HTR-8/SVneo (cell line): Measurements from ENCODE around the gene NNAT.
A peak's percentile ranks its signal among the peaks of the same experiment; 100 is the strongest.

ENCODE experiments used
- DNase-seq: peaks from one replicate; pipeline ENCODE4 v3.0.0; 2011; ENCODE audit warnings: low spot score, mixed read lengths; ENCODE audit not compliant: insufficient read length
- FAIRE-seq: peaks from 2 replicates; lab custom pipeline; 2011; peaks lifted over from hg19 to GRCh38; lab: Jason Lieb, UNC

The NNAT gene

DNA sequence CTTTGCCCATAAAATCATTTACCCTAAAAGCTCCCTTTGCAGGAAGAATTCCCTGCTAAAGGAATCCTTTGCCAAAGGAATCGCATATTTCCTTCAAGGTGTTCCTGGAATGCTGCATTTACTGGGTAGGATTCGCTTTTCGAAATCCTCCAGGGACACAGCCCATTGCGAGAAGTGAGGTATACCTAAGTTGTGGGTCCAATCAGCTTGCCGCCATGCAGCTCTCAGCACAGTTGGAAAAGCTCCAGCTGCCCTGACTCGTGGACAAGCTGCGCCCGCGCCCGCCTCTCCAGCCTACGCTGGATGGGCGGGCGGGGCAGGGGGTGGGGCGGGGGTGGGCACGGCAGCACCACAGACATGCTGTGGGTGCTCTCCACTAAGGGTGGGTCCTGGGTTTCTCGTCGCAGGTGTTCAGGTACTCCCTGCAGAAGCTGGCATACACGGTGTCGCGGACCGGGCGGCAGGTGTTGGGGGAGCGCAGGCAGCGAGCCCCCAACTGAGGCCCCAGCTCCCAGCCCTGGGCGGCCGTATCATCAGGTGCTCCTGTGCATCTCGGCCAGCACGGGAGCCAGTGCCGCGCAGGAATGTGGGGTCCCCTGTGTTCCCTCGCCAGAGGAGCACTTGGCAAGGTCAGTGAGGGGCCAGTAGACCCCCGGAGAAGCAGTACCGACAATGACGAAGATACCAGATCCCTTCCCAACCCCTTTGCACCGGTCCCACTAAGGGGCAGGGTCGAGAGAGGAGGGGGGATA, 1.4 kb downstream of the NNAT start:
- DNase-seq (no peak), FAIRE-seq (no peak)

DNA sequence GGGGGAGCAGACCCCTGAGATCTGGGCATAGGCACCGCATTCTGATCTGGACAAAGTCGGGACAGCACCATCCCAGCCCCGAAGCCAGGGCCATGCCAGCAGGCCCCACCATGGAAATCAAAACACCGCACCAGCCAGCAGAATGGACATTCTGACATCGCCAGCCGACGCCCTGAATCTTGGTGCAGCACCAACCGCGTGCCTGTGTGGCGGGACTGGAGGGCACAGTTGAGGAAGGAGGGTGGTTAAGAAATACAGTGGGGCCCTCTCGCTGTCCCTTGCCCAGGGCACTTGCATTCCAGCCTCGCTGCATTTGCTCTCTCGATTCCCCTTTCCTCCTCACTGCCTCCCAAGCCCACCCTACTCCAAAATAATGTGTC, 2.0 kb downstream of the NNAT start:
- no peak for DNase-seq
- no peak for FAIRE-seq

DNA sequence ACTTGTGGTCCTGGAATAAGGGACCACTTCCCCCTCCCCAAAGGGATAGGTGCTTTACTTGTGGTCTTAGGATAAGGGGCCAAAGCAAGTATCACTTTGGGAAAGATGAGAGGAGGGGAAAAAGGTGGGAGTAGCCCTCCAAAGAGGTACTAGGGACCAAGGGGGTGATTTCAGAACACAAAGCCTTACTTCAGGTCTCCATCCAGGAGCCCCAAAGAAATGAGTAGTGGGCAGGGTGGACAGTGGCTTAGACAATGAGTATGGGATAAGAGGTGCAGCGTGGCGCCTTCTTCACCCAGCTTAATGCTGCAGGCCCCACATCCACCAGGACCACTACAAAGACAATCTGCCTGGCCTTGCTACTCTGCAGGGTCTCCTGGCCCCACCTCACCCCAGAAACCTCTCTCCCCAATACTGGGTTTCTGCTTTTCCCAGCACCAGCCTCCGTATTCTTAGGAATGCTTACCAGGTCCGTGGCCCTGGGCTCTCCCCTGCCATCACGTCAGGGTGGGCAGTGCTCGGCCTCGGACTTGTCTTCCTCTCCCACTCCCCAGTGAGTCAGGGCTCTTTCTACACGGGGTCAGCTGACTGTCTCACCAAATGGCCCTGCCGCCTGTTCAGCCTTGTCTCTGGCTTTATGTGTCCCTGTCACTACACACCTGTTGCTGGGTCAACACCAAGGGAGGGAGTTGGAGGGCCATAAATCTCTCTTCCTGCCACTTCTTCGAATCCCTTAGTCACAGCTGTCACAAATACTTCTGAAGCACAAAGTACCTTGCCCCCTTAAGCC, 3.1 kb downstream of the NNAT start:
- DNase-seq (no peak), FAIRE-seq (peak; percentile 75)

DNA sequence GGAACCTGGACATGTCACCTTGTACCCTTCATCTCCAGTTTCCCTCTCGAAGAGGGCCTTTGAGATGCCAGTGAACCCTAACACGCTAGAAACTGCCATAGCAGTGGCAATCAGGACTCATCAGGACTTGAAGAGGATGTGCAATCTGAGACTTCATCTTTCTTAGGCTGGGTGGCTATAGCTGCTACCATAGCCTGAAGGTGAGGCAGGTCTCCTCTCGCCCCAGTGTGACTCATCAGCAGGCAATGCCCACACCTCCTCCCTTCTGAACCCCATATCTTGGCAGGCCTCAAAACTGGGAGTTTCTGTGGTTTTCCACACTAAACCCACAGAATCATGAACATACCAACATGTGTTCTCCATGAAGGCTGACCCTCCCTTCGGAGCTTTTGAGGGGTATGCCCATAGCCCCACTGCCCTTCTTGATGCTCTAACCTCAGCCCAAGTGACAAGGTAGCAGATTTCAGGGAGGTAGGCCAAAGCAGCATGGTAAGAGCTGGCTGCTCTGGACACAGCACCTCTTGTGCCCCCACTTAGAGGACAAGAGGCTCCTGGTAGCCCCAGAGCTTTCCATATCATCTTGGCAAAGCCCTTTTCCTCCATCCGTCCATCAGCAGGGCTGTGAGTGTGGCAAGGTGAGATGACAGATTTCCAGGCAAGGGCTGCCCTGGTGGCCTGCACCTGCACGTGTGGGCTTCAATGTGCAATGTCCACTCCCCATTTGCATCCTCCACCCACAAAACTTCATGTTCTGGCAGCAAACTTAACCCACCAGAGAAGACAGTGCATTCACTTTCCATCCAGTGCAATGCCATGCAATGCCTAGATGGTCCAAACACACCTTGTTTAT, 4.0 kb downstream of the NNAT start:
- DNase-seq (peak; percentile 83), FAIRE-seq (peak; percentile 86)

DNA sequence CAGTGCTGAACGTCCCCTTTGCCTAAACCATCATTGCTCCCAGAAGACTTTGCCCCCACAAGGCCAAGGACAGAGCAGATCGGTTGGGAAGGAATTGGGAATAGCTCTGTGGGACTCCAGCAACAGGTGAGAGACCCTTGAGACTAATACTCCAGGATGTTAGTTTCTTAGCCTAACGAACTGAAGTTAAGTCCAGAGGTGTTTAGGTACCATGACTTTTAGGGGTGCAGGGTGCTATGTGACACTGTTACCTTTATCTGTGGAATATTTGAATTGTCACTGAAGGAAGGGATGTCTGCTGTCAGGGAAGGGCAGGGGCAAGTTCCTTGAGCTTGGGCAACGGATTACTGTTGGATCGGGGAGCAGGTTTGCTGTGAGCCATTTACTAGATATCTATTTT, 4.8 kb downstream of the NNAT start:
- no peak for FAIRE-seq
- no peak for DNase-seq

DNA sequence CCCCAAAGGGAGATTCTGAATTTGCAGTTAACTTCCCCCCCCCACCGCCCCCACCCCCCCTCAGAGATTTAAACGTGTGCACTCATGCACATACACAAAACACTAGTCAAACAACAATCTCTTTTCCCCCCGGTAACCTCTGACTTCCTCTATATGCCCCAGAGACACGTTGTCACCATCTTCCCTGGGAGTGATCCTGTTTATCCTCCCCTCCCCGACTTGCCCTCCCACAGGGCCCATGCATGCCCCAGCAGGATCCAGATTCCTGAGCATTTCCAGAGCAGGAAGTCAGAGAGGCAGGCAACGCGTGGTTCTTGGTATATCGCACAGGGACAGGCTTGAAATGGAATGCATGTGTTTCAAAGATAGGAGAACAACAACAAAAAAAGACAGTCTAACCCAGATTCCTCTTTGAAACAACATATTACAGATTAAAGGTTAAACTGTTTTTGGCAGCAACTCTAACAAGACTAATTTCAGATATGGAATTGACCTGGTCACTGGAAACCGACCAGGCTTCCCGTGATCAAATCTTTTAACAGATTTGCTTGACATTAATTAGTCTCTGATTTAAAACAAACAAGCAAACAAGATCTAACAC, 5.3 kb downstream of the NNAT start:
- DNase-seq (peak; percentile 94), FAIRE-seq (peak; percentile 87)

DNA sequence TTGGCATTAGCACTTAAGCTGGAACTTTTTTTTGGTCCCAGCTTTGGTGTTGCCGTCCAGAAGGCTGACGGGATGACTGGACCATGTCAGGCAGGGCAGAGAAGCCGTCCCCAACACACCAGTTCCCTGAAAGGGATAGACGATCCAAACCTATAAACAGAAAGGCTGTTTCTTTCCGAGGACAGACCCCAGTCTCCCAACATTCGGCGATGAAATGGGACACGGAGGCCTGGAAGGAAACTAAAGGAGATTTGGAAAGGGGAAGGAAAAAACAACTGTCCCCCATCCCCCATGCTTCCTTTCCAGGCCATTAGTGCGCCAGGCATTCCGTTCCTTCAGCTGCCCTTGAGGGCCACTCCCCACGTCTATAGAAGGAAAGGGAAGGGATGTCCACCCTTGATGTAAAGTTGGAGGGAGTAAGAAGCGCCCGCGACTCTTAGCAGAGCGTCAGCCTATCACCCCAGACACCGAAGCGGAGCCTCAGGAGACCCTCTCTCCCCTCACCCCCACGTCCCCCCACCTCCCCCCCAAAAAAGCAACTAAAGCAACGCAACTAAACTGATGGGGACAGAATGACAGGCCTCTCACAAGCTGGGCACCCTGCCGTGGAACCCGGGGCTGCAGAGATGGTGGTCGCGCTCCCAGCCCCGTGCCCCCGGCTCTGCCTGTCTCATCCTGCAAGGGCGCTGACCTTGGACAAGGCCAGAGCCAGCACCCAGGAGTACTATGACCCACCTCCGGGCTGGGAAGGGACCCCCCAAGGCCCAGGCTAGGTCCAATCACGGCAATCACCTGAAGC, 6.0 kb downstream of the NNAT start:
- no peak for DNase-seq
- peak; percentile 33 for FAIRE-seq

DNA sequence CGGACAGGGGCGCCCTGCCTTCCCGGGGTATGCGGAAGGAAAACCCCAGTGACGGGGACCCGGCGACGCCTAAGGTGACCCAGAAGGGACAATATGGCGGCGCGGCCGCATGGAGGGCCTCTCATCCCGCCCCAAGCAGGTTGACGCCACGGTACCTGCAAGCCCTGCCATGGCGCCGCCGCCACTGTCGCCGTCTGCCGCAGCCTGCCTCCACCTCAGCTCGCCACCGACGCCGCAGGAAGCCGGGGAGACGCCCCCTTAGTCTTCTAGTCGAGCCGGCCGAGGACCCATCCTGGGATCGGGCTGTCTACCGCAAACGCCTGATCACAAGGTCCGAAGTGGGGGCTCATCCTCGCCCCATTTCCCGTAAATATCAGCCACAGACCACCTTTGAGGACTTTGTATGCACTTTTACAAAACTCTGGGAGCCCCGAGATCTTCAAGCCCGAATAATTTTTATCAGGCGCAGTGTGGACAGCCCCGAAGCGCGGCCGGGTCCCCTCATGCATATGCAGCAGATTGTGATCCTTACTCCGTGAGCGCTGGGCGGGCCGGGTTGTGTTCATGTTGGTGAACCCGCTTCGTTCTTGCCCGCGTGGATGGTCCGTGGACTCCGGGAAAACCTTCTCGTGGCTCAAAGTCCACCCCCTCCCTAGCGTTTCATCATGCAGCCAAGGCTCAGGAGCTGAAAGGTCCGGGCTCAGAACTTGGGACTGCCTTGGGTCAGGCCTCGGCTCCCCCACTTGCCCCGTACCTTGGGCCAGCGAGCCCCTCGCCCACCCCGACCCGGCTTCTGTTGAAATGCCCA, 6.8 kb downstream of the NNAT start, which contains the start of gene BLCAP:
BLCAP (minus strand) TSS at position 239 of the 808 bp plus-strand sequence. CDS start 8,702 bp downstream, outside the sequence.
- FAIRE-seq, result peak; percentile 91
- DNase-seq, result peak; percentile 100

DNA sequence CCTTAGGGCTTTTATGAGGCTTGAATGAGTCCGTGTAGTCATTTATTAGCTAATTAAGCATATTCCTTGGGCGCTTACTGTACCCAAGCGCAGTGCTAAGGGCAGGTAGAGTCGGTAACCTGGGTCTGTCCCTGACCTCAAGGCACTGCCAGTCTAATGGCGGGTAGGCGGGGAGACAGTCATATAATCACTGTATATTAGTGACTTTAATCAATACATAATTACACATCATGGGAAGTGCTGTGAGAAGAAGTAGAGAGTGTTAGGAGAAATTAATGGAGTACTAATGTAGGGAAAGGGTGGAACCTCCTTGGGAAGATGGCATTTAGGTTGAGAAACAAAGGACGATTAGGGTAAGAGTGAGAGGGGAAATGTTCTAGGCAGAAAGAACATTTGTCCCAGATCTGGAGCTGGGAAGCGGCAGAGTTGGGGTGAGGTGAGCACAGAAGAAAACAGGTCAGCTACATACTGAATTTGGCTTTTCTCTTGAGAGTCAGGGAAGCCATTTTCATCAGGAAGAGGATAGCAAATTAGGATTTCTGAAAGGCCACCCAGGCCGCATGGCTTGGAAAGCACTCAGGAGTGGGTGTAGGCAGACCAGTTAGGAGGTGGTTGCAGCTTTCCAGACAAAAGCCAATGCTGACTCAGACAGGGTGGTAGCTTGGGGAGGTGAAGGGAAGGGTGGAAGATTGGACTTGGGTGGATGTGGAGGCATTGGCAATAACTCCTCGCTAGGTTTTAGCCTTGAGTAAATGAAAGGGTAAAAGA, 7.6 kb downstream of the NNAT start:
- no peak for DNase-seq
- FAIRE-seq, result peak; percentile 36

DNA sequence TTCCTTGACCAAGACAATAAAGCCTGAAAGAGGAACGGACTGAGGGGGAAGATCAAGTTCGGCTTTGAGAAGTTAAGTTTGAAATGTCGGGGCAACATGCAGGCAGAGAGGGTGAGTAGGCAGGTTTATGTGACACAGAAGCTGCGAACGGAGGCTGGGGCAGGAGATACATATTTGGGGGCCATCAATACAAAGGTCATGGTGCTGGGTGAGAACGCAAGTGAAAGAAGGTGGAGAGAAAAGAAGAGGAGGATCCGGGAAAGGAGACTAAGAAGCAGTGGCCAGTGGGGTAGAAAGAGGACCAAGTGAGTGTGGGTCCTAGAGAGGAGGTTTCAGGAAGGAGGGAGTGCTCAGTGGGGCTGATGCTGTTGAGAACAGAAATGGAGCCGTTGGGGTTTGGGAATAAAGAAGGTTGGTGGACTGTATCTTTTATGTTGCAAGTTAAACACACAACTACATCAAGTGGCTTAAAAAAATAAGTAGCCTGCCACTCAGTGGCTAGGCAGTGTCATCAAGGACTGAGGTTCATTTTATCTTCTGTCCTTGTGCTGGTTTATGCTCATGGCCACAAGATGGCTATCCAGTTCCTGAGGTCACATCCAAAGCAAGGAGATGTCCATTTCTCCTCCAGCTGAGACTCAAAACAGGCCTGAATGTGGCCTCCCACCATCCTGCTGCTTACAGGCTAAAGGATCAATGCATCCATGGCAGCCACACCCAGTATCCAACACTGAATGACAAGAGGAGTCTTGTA, 8.3 kb downstream of the NNAT start:
- no peak for DNase-seq

DNA sequence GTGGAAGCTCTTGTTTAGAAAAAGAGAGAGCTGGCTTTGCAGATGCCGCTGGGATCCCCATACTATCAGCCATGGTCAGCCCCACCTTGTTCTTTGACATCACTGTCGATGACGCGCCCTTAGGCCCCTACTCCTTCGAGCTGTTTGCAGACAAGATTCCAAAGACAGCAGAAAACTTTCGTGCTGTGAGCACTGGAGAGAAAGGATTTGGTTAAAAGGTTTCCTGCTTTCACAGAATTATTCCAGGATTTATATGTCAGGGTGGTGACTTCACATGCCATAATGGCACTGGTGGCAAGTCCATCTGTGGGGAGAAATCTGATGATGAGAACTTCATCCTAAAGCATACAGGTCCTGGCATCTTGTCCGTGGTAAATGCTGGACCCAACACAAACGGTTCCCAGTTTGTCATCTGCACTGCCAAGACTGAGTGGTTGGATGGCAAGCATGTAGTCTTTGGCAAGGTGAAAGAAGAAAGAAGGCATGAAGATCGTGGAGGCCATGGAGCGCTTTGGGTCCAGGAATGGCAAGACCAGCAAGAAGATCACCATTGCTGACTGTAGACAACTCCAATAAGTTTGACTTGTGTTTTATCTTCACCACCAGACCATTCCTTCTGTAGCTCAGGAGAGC, 9.0 kb downstream of the NNAT start:
- DNase-seq, result no peak
- no peak for FAIRE-seq

More for the DNA sequence above, 8.3 kb downstream of the NNAT start:
- FAIRE-seq, result peak; percentile 65

DNA sequence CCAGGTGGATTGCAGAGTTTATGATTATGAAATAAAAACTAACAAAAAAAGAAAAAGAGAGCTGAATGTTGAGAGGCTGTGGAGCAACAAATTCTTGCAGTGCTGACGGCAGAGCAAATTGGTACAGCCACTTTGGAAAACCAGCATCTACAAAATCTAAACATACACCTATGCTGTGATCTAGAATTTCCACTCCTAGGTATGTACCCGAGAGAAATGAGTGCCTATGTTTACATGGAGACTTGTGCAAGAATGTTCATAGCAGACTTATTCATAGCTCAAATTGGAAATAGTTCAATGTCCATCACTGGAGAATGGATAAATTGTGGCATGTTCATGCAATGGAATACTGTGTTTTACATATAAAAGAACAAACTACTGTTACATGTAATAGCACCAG, 9.6 kb downstream of the NNAT start:
- FAIRE-seq (no peak), DNase-seq (no peak)

DNA sequence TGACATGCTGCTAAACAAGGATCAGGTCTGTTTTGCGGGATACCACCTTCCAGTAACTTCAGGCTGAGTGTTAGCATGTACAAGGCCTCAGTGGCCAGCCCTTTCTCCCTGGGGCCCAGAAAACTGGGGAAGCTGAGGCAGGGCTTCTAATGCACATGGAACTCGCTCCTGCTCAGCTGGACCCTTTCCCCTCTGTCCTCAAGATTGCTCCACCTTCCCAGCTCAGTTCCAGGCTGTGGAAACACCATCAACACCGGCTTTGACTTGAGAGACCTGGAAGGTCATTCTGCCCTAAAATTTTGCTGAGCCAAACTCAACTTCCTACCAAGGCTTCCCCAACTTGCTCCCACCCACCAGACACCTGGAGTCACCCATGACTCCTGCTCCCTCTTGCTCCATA, 10.8 kb downstream of the NNAT start:
- FAIRE-seq (no peak), DNase-seq (no peak)

DNA sequence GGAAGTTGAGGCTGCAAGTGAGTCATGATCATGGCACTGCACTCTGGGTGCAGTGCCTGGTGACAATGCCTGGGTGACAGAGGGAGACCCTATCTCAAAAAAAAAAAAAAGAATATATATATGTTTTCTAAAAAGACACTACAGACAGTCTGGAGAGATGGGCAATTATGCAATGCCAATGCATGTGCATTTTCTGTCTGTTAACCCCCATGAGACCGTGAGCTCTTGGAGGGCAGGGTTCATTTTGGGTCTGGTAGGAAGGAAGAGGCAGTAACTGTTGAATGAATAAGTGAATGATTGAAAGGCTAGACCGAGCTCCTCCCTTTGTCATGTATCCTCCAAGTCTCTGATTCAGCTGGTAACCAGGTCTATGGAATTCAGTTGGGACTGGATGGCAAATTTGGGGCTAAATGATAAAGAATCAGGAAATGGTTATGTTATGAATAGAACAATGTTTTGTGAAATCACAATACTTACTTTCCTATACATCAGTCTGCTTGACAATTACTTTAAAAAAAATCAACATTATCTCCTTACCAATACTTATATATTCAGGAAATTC, 12.2 kb downstream of the NNAT start:
- FAIRE-seq (no peak), DNase-seq (no peak)

DNA sequence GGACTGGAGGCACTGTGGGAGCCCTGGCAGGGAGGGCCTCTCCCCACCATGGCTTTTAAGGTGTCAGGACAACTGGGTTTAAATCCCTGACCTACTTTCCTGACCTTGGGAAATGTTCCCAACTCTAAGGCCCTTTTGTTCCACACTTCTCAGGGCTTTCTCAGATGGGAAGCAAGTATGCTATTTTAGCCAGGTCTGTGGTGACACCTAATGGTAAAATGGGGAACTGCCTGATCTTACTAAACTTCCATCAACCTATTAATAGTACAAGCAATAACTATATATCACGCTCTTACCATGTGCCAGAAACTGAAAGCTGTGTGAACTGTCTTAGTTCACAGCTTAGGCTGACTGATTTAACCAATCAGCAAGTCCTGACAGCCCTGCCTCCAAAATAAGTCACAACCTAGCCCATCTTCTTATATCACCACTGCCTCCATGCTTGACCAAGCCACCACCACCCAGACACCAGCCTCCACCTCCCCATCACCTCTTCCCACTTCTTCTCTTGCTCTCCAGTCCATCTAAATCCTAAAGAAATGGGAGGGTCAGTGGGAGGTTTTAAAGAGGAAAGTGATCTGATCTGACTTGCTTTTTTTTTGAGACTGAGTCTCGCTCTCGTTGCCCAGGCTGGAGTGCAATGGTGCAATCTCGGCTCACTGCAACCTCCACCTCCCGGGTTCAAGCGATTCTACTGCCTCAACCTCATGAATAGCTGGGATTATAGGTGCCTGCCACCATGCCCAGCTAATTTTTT, 13.5 kb downstream of the NNAT start:
- peak; percentile 72 for FAIRE-seq
- peak; percentile 80 for DNase-seq
